SK-N-SH treated with all-trans-retinoic acid at 6 μM for 48 hours (cell line): Measurements from ENCODE around the gene ENTREP3.

ENCODE experiments used
- ATAC-seq: fragments of 200-7000 bp; cut with Tn5 transposase; 3 replicates; pipeline ENCODE4 v1.9.1; 2020; ENCODE audit warnings: mild to moderate bottlenecking, moderate library complexity
- ARNTL ChIP-seq: fragments of 450-650 bp; formaldehyde crosslinking; IDR thresholded peaks from 2 replicates; pipeline ENCODE4 v1.5.0; 2020; ENCODE audit warnings: low read depth, mild to moderate bottlenecking, moderate library complexity, borderline replicate concordance
- BACH2 ChIP-seq: fragments of 250-450 bp; sonication (Bioruptor Pico); IDR thresholded peaks from 2 replicates; pipeline ENCODE4 v1.9.0; 2021; ENCODE audit warnings: mild to moderate bottlenecking, borderline replicate concordance
- GLIS3 ChIP-seq: fragments of 250-450 bp; sonication (Bioruptor Pico); IDR thresholded peaks from 2 replicates; pipeline ENCODE4 v1.5.0; 2020; ENCODE audit warnings: mild to moderate bottlenecking, moderate library complexity
- ISL1 ChIP-seq: fragments of 250-450 bp; sonication (Bioruptor Pico); IDR thresholded peaks from 2 replicates; pipeline ENCODE4 v2.1.2; 2022; ENCODE audit warnings: mild to moderate bottlenecking, moderate library complexity
- OSR1 ChIP-seq: fragments of 250-450 bp; sonication (Bioruptor Pico); IDR thresholded peaks from 2 replicates; pipeline ENCODE4 v1.8.0; 2022; ENCODE audit warnings: moderate library complexity, mild to moderate bottlenecking, inconsistent platforms
- PPARA ChIP-seq: fragments of 250-450 bp; sonication (Bioruptor Pico); IDR thresholded peaks from 2 replicates; pipeline ENCODE4 v1.5.0; 2020; ENCODE audit warnings: mild to moderate bottlenecking, borderline replicate concordance
- RARB ChIP-seq: fragments of 250-450 bp; sonication (Bioruptor Pico); IDR thresholded peaks from 2 replicates; pipeline ENCODE4 v1.8.0; 2021; ENCODE audit warnings: mild to moderate bottlenecking, moderate library complexity
- TCF4 ChIP-seq: fragments of 250-450 bp; sonication (Bioruptor Pico); IDR thresholded peaks from 2 replicates; pipeline ENCODE4 v1.8.0; 2021; ENCODE audit warnings: mild to moderate bottlenecking, moderate library complexity, borderline replicate concordance
- TOX ChIP-seq: fragments of 250-450 bp; sonication (Bioruptor Pico); IDR thresholded peaks from 2 replicates; pipeline ENCODE4 v1.8.0; 2021; ENCODE audit warnings: mild to moderate bottlenecking, moderate library complexity, borderline replicate concordance
- ZC3H10 ChIP-seq: fragments of 250-450 bp; sonication (Bioruptor Pico); IDR thresholded peaks from 2 replicates; pipeline ENCODE4 v1.5.1; 2021; ENCODE audit warnings: mild to moderate bottlenecking, moderate library complexity
- ZFP3 ChIP-seq: fragments of 250-450 bp; sonication (Bioruptor Pico); IDR thresholded peaks from 2 replicates; pipeline ENCODE4 v1.5.0; 2020; ENCODE audit warnings: mild to moderate bottlenecking, moderate library complexity
- ZFP30 ChIP-seq: fragments of 450-650 bp; formaldehyde crosslinking; IDR thresholded peaks from 2 replicates; pipeline ENCODE4 v1.5.0; 2022; ENCODE audit warnings: mild to moderate bottlenecking, moderate library complexity
- ZNF565 ChIP-seq: fragments of 450-650 bp; formaldehyde crosslinking; conservative IDR thresholded peaks from 2 replicates; pipeline ENCODE4 v1.5.0; 2020; ENCODE audit warnings: low read depth, mild to moderate bottlenecking, moderate library complexity
- ZNF70 ChIP-seq: fragments of 450-650 bp; formaldehyde crosslinking; IDR thresholded peaks from 2 replicates; pipeline ENCODE4 v1.5.0; 2020; ENCODE audit warnings: mild to moderate bottlenecking, moderate library complexity
- TF ChIP-seq, protein P1 (sequence below): fragments of 250-450 bp; sonication (Bioruptor Pico); IDR thresholded peaks from 2 replicates; pipeline ENCODE4 v1.5.1; 2020; ENCODE audit warnings: low read depth, mild to moderate bottlenecking, moderate library complexity
- TF ChIP-seq, protein P2 (sequence below): fragments of 250-450 bp; sonication (Bioruptor Pico); IDR thresholded peaks from 2 replicates; pipeline ENCODE4 v1.5.1; 2021; ENCODE audit warnings: mild to moderate bottlenecking, moderate library complexity
- TF ChIP-seq, protein P3 (sequence below): fragments of 250-450 bp; sonication (Bioruptor Pico); IDR thresholded peaks from 2 replicates; pipeline ENCODE4 v1.8.0; 2021; ENCODE audit warnings: low read depth, mild to moderate bottlenecking, moderate library complexity, borderline replicate concordance
- TF ChIP-seq, protein P4 (sequence below): fragments of 250-450 bp; sonication (Bioruptor Pico); IDR thresholded peaks from 2 replicates; pipeline ENCODE4 v1.5.0; 2020; ENCODE audit warnings: mild to moderate bottlenecking, moderate library complexity
- TF ChIP-seq, protein P5 (sequence below): fragments of 250-450 bp; sonication (Bioruptor Pico); IDR thresholded peaks from 2 replicates; pipeline ENCODE4 v1.8.0; 2020; ENCODE audit warnings: mild to moderate bottlenecking, moderate library complexity, borderline replicate concordance

ENTREP3 gene

DNA sequence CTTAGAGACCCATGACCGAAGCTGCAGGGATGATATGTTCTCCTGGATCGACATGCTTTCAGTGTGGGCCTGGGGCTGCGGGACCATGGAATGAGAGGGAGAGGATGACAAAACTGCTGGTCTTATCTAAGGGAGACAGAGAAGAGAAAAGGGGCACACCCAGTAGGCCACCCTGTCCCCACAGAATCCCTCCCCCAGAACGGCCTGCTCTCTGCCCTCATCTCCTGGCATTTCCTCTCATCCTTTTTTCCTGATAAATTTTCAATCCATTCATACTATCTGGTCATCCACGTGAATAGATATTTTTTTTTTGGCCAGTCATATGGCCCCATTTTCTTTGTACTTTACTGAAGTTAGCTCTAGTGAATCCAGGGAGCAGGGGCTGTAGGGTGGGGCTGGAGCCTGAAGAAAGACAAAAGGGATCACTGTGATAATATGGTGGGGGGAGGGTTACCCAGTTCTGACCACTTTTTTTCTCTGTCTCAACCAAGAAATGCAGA is 46.1 kb upstream of the ENTREP3 start, which contains the start of gene PKLR (continued):
- TF ChIP-seq, protein P1, sequence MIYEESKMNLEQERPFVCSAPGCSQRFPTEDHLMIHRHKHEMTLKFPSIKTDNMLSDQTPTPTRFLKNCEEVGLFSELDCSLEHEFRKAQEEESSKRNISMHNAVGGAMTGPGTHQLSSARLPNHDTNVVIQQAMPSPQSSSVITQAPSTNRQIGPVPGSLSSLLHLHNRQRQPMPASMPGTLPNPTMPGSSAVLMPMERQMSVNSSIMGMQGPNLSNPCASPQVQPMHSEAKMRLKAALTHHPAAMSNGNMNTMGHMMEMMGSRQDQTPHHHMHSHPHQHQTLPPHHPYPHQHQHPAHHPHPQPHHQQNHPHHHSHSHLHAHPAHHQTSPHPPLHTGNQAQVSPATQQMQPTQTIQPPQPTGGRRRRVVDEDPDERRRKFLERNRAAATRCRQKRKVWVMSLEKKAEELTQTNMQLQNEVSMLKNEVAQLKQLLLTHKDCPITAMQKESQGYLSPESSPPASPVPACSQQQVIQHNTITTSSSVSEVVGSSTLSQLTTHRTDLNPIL (CRISPR knock-in tag) = no peak

DNA sequence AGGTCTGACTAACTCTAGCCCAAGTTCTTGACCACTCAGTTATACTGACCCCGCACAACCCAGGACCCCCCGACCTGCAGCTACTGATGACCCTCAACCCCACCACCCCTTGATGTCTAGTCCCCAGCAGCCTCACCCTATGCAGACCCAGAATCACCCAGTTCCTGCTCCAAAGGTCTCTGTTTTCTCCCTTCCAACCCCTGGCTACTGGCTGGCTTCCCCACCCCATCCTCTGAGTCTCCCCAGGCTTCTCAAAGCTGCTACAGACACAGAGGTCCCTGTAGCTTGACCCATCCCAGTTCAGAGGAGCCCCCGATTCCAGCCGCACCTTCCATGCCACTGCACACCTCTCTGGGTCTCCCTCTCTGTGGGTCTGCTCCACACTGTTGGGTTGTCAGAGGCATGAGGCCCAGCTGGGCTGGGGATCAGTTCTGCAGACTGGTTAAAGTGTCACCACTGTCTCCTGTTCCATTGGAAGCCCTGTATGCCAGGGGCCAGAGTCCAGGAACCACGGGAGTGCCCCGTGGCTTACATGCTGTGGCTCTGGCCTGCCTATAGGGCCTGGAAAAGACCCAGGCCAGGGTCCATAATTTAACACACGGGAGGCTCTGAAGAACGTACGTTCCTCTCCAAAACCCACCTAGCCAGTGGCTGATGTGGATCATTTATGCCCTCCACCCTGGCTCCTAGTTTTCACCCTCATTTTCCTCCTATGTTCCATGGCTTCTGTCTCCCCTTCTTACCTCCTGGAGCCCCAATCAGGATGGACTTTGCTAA is 45.5 kb upstream of the ENTREP3 start:
- no peak; the same call in 2 of the 3 replicates for ATAC-seq
- no peak for TF ChIP-seq ZNF565 (CRISPR knock-in tag)
- no peak for TF ChIP-seq ISL1 (CRISPR knock-in tag)
- no peak for TF ChIP-seq RARB (CRISPR knock-in tag)
- TF ChIP-seq, protein P2, sequence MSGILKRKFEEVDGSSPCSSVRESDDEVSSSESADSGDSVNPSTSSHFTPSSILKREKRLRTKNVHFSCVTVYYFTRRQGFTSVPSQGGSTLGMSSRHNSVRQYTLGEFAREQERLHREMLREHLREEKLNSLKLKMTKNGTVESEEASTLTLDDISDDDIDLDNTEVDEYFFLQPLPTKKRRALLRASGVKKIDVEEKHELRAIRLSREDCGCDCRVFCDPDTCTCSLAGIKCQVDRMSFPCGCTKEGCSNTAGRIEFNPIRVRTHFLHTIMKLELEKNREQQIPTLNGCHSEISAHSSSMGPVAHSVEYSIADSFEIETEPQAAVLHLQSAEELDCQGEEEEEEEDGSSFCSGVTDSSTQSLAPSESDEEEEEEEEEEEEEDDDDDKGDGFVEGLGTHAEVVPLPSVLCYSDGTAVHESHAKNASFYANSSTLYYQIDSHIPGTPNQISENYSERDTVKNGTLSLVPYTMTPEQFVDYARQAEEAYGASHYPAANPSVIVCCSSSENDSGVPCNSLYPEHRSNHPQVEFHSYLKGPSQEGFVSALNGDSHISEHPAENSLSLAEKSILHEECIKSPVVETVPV (CRISPR knock-in tag) = no peak
- TF ChIP-seq BACH2 = no peak
- TF ChIP-seq, protein P3, sequence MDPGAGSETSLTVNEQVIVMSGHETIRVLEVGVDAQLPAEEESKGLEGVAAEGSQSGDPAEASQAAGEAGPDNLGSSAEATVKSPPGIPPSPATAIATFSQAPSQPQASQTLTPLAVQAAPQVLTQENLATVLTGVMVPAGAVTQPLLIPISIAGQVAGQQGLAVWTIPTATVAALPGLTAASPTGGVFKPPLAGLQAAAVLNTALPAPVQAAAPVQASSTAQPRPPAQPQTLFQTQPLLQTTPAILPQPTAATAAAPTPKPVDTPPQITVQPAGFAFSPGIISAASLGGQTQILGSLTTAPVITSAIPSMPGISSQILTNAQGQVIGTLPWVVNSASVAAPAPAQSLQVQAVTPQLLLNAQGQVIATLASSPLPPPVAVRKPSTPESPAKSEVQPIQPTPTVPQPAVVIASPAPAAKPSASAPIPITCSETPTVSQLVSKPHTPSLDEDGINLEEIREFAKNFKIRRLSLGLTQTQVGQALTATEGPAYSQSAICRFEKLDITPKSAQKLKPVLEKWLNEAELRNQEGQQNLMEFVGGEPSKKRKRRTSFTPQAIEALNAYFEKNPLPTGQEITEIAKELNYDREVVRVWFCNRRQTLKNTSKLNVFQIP (CRISPR knock-in tag) = no peak
- TF ChIP-seq, protein P4, sequence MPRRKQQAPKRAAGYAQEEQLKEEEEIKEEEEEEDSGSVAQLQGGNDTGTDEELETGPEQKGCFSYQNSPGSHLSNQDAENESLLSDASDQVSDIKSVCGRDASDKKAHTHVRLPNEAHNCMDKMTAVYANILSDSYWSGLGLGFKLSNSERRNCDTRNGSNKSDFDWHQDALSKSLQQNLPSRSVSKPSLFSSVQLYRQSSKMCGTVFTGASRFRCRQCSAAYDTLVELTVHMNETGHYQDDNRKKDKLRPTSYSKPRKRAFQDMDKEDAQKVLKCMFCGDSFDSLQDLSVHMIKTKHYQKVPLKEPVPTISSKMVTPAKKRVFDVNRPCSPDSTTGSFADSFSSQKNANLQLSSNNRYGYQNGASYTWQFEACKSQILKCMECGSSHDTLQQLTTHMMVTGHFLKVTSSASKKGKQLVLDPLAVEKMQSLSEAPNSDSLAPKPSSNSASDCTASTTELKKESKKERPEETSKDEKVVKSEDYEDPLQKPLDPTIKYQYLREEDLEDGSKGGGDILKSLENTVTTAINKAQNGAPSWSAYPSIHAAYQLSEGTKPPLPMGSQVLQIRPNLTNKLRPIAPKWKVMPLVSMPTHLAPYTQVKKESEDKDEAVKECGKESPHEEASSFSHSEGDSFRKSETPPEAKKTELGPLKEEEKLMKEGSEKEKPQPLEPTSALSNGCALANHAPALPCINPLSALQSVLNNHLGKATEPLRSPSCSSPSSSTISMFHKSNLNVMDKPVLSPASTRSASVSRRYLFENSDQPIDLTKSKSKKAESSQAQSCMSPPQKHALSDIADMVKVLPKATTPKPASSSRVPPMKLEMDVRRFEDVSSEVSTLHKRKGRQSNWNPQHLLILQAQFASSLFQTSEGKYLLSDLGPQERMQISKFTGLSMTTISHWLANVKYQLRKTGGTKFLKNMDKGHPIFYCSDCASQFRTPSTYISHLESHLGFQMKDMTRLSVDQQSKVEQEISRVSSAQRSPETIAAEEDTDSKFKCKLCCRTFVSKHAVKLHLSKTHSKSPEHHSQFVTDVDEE = no peak
- no peak for TF ChIP-seq TOX (CRISPR knock-in tag)
- no peak for TF ChIP-seq PPARA (CRISPR knock-in tag)
- TF ChIP-seq ZNF70 (CRISPR knock-in tag) = no peak
- TF ChIP-seq, protein P1 (CRISPR knock-in tag) = no peak
- no peak for TF ChIP-seq TCF4 (CRISPR knock-in tag)
- TF ChIP-seq GLIS3 (CRISPR knock-in tag) = no peak
- TF ChIP-seq, protein P5, sequence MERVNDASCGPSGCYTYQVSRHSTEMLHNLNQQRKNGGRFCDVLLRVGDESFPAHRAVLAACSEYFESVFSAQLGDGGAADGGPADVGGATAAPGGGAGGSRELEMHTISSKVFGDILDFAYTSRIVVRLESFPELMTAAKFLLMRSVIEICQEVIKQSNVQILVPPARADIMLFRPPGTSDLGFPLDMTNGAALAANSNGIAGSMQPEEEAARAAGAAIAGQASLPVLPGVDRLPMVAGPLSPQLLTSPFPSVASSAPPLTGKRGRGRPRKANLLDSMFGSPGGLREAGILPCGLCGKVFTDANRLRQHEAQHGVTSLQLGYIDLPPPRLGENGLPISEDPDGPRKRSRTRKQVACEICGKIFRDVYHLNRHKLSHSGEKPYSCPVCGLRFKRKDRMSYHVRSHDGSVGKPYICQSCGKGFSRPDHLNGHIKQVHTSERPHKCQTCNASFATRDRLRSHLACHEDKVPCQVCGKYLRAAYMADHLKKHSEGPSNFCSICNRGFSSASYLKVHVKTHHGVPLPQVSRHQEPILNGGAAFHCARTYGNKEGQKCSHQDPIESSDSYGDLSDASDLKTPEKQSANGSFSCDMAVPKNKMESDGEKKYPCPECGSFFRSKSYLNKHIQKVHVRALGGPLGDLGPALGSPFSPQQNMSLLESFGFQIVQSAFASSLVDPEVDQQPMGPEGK (CRISPR knock-in tag) = no peak
- TF ChIP-seq ZFP30 = no peak
- TF ChIP-seq ZFP3 (CRISPR knock-in tag) = no peak
- TF ChIP-seq ZC3H10 = no peak
- TF ChIP-seq ARNTL (CRISPR knock-in tag) = no peak
- TF ChIP-seq OSR1 (CRISPR knock-in tag) = no peak

DNA sequence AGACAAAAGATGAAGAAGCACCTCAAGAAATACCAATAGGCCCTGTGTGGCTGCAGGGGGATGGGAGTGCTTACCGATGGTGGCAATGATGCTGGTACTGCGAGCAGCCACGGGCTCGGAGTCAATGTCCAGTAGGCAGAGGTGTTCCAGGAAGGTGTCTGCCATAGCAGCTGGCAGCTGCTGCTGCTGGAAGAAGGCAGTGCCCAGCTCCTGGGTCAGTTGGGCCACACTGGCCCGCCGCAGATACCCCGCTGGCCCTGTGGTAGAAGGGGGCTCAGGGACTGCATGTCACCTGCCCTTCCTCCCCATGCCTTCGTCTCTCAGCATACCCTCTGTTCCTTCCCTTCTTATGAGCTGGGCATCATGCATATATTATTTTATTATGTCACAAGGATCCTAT is 44.7 kb upstream of the ENTREP3 start:
- ATAC-seq = no peak
- TF ChIP-seq GLIS3 (CRISPR knock-in tag) (no peak), ZNF70 (CRISPR knock-in tag) (no peak), OSR1 (CRISPR knock-in tag) (no peak)
- TF ChIP-seq, protein P1 (CRISPR knock-in tag) = no peak
- TF ChIP-seq, protein P2 (CRISPR knock-in tag) = no peak
- TF ChIP-seq, protein P4 = no peak
